ENCODE data around the gene SEC22C.

- TF ChIP-seq CTCF (optimal IDR thresholded peaks at IDR 0.05 in 1 of 3, IDR thresholded peaks at IDR 0.05 in 1 of 3, conservative IDR thresholded peaks at IDR 0.05 in 1 of 3; ENCODE audit: extremely low read depth in 1 of 3, insufficient read depth in 2 of 3, low read length in 3 of 3), result no peak
- no peak for TF ChIP-seq EZH2 (IDR thresholded peaks at IDR 0.05; ENCODE audit: low read length)
Measured at GRCh38 chr3:42501321-42501680, 80.5 kb downstream of the SEC22C start.

Measured in keratinocyte (primary cell).